ENCODE measurements around the gene GSK3B. TPM values are rescaled to one million over a fixed set of nuclear protein-coding genes. Genes with fewer than 3 reads are reported as not detected.

Gene GSK3B
- total RNA-seq, 1 donor = 94.1 TPM

DNA sequence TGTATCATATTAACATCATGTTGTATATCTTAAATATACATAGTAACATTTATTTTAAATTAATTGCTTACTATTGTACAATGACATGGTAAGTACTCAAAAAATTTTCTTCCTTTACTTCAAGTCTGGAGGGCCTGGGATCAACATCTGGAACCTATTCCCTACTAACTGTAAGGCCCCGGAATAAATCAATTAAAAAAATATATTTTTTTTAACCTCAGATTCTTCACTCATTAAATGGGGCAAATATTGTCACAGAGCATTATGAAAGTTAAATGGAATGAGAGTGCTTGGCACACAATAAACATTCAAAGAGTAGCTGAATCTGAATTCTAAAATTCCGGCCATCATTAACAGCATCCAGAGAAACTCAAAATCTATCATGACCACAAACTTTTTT is 16.5 kb downstream of the GSK3B start:
- TF ChIP-seq, protein P1, sequence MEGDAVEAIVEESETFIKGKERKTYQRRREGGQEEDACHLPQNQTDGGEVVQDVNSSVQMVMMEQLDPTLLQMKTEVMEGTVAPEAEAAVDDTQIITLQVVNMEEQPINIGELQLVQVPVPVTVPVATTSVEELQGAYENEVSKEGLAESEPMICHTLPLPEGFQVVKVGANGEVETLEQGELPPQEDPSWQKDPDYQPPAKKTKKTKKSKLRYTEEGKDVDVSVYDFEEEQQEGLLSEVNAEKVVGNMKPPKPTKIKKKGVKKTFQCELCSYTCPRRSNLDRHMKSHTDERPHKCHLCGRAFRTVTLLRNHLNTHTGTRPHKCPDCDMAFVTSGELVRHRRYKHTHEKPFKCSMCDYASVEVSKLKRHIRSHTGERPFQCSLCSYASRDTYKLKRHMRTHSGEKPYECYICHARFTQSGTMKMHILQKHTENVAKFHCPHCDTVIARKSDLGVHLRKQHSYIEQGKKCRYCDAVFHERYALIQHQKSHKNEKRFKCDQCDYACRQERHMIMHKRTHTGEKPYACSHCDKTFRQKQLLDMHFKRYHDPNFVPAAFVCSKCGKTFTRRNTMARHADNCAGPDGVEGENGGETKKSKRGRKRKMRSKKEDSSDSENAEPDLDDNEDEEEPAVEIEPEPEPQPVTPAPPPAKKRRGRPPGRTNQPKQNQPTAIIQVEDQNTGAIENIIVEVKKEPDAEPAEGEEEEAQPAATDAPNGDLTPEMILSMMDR (IDR thresholded peaks at IDR 0.05; ENCODE audit: insufficient read depth, low read depth, low read length) = no peak
- DNase-seq (ENCODE audit: low read depth) = no peak
- H3K4me3 ChIP-seq (ENCODE audit: low read depth, low read length) = no peak overlapping the region

DNA sequence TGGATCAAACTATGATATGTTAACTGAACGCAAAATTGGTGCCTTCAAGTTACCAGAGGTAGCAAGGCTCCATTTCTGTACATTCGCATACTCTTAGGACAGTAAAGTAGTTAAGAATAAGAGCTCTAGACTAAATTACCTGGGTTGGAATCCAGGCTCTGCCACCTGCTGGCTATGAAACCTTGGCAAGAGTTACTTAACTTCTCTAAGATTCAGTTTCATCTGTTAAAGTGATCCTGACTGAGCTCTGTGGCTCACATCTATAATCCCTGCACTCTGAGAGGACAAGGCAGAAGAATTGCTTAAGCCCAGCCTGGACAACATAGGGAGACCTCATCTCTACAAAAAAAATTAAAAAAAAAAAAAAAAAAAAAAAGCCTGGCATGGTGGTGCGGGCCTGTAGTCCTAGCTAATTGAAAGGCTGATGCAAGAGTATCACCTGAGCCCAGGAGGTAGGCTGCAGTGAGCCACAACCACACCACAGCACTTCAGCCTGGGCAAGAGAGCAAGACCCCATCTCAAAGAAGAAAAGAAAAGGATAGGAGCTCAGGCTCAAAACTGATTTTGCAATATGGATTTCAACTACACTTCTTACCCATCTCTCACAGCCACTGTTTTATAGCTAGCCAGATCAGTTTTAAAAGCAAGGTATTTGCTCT is 21.3 kb downstream of the GSK3B start:
- no peak overlapping the region for H3K4me3 ChIP-seq (ENCODE audit: low read depth, low read length)
- no peak for DNase-seq (ENCODE audit: low read depth)
- TF ChIP-seq, protein P1 (IDR thresholded peaks at IDR 0.05; ENCODE audit: insufficient read depth, low read depth, low read length) = no peak

DNA sequence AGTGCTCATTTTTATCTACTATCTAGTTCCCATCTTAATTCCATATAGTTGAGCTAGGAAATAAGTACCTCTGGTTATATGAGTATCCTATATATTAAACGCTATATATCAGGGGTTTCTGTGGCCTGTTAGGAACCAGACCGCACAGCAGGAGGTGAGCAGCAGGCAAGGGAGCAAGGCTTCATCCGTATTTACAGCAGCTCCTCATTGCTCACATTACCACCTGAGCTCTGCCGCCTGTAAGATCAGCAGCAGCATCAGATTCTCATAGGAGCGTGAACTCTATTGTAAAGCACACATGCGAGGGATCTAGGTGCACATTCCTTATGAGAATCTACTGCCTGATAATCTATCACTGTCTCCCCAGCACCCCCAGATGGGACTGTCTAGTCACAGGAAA is 23.0 kb downstream of the GSK3B start:
- TF ChIP-seq, protein P1 (IDR thresholded peaks at IDR 0.05; ENCODE audit: insufficient read depth, low read depth, low read length) = no peak
- no peak overlapping the region for H3K4me3 ChIP-seq (ENCODE audit: low read depth, low read length)
- DNase-seq (ENCODE audit: low read depth) = no peak

DNA sequence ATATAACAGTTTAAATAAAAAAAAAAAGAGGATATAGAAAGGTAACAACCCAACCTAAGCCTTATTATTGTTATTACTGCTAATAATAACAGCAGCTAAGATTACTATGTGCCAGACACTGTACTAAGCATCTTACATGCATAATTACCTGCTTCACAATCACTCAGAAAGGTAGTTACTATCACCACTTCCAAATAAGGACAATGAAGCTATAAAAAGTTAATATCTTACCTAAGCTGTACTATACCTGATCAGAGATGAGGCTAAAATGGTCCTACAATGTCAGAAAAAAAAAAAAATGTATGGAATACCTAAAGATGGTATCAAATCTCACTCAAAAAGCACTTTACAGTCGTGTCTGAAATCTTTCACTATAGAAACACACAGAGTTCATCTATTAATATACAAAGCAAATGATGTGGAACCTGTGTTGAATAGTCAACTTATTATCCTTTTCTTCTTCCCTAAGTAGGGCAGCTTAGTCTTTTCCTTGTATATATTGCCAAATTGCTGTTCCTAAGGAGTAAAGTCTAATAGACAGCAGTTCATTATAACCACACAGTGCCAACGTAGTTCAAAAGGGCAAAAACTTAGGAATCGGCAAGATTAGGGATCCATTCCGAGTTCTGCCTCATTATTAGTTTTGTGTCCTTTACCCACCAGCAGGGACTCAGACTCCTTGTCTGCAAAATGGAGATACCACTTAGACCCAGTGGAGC is 23.8 kb downstream of the GSK3B start:
- no peak overlapping the region for H3K4me3 ChIP-seq (ENCODE audit: low read depth, low read length)
- DNase-seq (ENCODE audit: low read depth) = no peak
- TF ChIP-seq, protein P1 (IDR thresholded peaks at IDR 0.05; ENCODE audit: insufficient read depth, low read depth, low read length) = no peak

DNA sequence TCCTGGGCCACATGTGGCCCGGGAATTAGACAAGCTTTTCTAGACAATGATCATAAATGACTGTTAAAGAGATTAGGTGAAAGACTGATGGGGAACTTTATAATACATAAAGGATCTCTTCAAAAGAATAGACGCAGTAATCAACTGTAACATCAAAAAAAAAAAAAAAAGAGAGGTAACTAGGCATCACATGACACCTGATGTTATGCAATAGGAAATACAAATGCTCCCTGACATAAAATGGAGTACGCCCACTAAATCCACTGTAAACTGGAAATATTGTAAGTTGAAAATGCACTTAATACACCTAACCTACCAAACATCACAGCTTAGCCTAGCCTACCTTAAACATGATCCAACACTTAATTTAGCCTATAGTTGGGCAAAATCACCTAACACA is 27.2 kb downstream of the GSK3B start:
- no peak for DNase-seq (ENCODE audit: low read depth)
- H3K4me3 ChIP-seq (ENCODE audit: low read depth, low read length) = no peak overlapping the region
- TF ChIP-seq, protein P1 (IDR thresholded peaks at IDR 0.05; ENCODE audit: insufficient read depth, low read depth, low read length) = no peak

DNA sequence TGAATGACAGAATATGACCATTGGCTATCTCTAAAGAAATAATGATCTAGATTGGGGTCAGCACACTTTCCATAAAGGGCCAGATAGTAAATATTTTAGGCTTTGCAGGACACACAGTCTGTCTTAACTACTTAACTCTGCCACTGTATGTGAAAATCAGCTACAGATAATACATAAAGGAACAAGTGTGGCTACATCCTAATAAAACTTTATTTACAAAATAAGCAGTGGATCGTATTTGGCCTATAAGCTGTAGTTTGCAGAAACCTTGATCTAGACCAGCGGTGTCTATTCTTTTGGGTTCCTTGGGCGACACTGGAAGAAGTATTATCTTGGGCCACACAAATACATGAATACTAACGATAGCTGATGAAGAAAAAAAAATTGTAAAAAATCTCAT is 27.6 kb downstream of the GSK3B start:
- no peak for DNase-seq (ENCODE audit: low read depth)
- no peak overlapping the region for H3K4me3 ChIP-seq (ENCODE audit: low read depth, low read length)
- TF ChIP-seq, protein P1 (IDR thresholded peaks at IDR 0.05; ENCODE audit: insufficient read depth, low read depth, low read length) = no peak

Measured in fibroblast of villous mesenchyme (primary cell).